NOMO-1 treated with dmso at 0.1 percent for 144 hours (cell line): Measurements from ENCODE around the gene CSK.

Source experiments
- DNase-seq: peaks from one replicate; lab custom pipeline; 2025; ENCODE audit not compliant: unreplicated experiment; lab: John Stamatoyannopoulos, UW

CSK gene

DNA sequence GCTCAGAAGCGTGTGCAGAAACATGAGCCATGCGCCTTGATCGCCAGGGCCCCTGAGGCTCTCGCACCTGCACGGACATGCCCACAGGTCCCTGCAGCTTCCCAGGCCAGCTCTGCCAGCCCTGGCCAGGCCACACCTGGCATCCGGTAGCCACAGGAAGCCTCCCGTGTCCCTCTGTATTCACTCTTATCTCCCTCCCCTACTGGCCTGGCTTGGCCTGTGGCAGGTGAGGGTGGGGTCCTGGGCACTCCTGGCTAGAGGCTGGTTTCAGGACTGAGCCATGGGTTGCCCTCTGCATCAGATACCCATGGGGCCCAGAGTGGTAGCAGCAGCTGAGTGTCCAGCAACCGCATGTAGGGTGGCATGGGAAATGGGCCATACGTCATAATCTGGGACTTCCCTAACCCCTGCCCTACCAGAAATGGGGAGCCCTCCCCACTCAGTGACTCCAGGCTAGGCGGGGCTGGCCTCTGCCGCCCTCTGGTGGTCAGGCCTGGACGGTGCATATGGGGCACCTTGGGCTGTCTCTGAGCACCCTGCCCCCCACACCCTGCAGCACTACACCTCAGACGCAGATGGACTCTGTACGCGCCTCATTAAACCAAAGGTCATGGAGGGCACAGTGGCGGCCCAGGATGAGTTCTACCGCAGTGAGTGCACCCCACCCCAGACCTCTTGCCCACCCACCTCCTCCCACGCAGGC, 18.1 kb downstream of the CSK start:
- DNase-seq = peak; percentile 88

DNA sequence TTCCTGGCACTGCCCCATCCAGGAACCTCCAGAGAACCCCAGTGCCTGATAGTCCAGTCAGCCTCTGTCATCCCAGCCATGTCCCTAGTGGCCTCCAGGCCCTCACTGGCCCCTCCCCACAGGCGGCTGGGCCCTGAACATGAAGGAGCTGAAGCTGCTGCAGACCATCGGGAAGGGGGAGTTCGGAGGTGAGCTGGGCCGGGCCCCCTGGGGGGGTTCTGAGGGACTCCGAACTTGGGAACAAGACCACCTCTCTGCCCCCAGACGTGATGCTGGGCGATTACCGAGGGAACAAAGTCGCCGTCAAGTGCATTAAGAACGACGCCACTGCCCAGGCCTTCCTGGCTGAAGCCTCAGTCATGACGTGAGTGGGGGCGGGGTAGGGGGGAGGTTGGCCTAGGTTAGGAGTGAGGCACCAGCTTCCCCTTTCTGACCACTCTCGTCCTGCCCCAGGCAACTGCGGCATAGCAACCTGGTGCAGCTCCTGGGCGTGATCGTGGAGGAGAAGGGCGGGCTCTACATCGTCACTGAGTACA, 18.7 kb downstream of the CSK start:
- peak; percentile 50 for DNase-seq

DNA sequence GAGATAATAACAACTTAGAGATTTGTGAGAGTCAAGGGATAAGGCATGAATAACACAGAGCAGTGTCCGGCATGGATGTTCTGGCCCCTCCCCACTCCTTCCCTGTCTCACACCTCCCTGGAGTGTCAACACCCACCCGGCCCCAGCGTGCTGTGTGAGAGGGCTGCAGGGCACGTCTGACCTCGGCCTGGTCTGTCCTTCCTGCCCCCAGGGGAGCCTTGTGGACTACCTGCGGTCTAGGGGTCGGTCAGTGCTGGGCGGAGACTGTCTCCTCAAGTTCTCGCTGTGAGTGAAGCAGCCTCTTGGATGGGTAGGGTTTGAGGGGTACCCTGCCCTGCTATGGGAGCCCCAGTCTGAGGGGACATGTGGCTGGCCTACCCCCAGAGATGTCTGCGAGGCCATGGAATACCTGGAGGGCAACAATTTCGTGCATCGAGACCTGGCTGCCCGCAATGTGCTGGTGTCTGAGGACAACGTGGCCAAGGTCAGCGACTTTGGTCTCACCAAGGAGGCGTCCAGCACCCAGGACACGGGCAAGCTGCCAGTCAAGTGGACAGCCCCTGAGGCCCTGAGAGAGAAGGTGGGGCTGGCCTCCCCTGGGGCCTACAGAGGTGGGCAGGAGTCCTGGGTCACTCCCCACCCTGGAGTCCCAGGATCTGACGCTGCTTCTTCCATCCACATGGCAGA, 19.6 kb downstream of the CSK start:
- no peak for DNase-seq

DNA sequence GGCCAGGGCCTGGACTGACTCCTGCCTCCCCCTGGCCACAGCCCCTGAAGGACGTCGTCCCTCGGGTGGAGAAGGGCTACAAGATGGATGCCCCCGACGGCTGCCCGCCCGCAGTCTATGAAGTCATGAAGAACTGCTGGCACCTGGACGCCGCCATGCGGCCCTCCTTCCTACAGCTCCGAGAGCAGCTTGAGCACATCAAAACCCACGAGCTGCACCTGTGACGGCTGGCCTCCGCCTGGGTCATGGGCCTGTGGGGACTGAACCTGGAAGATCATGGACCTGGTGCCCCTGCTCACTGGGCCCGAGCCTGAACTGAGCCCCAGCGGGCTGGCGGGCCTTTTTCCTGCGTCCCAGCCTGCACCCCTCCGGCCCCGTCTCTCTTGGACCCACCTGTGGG, 20.4 kb downstream of the CSK start:
- DNase-seq = no peak

DNA sequence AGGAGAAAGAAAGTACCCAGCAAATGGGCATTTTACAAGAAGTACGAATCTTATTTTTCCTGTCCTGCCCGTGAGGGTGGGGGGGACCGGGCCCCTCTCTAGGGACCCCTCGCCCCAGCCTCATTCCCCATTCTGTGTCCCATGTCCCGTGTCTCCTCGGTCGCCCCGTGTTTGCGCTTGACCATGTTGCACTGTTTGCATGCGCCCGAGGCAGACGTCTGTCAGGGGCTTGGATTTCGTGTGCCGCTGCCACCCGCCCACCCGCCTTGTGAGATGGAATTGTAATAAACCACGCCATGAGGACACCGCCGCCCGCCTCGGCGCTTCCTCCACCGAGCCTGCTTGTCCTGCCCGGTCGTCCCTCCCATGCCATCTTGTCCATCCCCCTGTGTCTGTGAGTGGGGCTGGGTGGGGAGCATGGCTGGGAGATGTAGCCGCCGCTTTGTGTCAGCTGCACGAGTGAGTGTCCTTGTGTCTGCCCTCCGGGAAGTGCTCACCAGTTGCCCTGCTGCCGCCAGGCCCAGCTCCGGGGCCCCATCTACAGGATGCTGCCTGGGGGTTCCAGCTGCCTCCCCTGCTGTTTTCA, 21.1 kb downstream of the CSK start:
- no peak for DNase-seq

DNA sequence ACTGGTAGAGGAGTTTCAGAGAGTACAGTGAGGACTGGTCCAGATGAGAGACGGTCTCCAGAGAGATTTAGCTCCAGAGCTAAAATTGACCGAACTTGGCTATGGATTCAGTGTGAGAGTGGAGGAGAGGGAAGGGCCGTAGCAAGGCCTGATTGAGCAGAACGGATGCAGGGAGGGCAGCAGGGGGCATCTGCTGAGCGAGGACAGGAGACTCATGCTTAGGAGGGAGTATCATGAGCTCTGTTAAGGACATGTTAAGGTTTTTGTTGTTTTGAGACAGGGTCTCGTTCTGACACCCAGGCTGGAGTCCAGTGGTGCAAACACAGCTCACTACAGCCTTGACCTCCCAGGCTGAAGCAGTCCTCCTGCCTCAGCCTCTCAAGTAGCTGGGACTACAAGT, 23.1 kb downstream of the CSK start:
- no peak for DNase-seq

DNA sequence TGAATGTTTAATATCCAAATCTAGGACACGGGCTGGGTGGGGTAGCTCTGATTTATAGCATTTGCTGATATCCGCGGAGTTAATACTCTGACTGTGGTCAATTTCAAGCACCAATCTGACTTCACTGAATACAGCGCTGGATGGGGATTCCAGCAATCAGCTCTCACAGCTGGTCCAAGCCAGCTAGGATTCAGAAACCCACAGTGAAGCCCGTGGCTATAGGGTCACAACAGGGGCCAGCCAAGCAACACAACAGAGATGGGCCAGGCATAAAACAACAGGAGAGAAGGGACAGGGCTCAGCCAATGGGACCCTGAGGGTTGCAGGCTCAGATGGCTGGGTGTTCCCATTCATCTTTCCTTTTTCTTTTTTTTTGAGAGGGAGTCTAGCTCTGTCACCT, 25.4 kb downstream of the CSK start:
- no peak for DNase-seq

DNA sequence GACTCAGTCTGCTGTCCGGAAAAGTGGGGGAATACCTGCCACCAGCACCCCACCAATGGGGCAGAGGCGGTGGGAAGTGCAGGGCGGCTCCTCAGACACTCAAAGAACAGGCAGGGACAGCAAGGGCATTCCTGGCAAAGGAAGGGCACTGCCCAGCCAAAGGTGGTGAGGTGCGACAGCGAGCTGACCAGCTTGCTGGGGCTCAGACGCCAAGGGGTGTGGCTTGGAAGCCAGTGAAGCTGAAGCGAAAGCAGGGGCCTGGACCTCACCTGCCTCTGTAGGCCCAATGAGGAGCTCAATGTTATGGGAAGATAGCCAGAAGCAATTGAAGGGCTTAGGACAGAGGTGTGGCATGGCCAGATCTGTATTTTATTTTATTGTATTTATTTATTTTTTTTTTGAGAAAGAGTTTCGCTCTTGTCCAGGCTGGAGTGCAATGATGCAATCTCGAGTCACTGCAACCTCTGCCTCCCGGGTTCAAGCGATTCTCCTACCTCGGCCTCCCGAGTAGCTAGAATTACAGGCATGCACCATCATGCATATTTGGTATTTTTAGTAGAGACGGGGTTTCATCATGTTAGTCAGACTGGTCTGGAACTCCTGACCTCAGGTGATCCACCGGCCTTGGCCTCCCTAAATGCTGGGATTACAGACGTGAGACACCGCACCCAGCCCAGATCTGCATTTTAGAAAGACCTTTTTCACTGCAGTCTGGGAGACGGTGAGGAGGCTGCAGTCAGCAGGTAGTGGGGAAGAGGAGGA, 26.4 kb downstream of the CSK start:
- DNase-seq = no peak

DNA sequence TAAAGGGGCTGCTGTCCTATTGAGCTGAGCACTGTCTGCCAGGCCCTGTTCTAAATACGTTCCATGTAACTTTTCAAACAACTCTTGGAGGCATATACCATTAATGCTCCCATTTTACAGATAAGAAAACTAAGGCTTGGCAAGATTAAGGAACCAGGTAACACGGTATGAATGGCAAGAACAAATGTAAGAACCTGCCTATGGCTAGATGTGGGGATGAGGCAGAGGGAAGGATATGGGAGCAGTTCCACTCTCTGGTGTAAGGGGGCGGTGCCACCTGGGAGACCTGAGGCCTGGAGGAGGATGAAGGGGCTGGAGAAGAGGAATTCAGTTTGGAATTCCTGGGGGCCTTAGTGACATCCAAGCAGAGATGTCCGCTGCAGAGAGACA, 27.0 kb downstream of the CSK start:
- no peak for DNase-seq

DNA sequence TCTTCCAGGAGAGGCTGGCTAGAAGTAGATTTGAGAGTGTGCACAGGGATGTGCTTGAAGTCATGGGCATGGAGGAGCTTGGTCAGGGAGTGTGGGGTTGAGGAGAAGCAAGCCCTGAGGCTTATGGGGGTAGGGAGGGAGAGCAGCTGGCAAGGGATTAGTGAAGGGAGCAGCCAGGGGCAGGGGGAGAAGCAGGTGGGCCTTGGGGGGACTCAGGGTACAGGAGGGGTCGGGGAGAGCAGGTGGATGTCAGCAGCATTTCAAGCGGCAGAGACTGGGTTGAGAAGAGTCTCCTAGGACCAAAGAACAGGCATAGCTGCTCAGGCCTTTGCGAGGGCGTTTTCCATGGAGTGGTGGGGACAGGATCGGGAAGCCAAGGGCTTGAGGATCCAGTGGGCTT, 27.4 kb downstream of the CSK start:
- DNase-seq = no peak

DNA sequence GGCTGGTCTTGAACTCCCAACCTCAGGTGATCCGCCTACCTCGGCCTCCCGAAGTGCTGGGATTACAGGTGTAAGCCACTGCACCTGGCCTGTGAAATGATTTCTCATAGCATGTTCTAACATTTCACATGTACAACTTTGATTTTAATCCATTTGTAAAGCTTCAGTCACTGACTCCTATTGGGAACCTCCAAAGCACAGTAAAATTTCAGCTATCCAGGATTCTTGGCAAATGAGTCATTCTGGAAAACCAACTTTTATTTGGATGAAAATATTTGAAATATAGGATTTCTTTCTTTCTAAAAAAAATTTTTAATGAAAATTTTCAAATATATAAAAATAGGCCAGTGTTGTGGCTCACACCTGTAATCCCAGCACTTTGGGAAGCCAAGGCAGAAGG, 28.1 kb downstream of the CSK start:
- DNase-seq = no peak

DNA sequence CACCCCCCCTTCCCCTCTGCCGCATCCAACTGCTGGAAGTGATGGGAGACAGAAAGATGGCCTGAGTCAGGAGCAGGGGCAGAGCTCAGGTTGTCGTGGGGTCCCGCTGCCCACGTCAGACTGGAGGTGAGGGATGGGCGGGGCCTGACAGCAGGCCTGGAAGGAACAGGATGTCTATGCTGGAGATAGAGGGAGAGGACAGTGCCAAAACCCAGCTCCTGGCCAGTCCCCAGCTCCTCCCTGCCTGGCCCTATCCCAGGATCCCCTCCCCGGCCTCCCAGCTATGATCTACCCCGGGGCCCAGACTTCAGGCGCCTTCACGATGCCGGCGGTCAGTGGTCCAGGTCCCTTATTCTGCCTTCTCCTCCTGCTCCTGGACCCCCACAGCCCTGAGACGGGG, 30.7 kb downstream of the CSK start, which contains the start of gene LMAN1L:
LMAN1L (plus strand) TSS at position 303 of the 400 bp plus-strand sequence; CDS start at position 323, 20 bp downstream.
- DNase-seq = no peak

DNA sequence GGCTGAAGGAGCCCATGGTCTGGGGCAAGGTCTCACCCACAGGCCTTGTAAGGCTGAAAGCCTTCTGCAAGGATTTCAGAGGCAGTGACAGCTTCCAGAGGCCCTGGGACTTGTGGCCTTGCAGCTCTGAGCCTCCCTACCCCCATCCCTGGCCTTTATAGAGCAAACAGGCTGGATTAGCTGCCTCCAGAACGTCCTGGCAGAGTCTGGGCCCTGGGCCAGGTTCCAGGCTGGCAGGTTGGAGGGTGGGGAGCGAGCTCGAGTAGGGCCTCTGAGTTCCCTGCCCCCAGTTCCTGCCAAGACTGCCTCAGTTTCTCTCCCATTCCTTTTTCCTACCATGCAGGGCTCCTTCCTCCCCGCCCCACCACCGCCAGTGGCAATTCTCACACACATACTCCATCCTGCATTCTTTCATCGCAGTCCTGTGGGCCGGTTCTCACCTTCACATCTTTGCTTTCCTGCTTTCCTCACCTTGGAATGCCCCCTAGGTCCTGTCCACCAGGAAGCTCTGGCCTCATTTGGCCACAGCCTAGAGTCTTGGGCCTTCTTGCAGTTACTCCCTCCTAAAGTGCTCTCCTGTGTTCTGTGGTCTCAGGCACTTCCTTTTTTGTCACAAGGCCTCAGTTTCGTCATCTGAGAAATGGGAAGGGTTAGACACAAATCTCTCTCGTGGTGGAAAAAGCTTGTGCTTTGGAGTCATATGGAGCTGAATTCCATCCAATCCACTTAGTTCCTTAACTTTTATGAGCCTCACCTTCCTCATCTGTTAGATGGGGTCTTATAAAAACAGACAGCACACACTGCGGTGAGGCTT, 33.4 kb downstream of the CSK start:
- DNase-seq = no peak

DNA sequence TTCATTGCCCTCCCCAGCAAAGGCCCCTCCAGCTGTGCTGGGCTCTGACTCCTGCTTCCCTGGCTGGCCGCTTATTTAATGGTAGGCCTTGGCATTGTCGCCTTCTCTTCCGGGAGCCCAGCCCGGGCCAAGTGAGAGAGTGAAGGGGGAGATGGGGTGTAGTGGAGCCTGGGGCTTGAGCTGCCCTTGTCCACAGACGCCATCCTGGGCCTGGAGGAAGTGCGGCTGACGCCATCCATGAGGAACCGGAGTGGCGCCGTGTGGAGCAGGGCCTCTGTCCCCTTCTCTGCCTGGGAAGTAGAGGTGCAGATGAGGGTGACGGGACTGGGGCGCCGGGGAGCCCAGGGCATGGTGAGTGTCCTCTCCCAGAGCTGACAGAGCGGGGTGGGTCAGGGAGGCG, 34.1 kb downstream of the CSK start:
- DNase-seq = no peak

DNA sequence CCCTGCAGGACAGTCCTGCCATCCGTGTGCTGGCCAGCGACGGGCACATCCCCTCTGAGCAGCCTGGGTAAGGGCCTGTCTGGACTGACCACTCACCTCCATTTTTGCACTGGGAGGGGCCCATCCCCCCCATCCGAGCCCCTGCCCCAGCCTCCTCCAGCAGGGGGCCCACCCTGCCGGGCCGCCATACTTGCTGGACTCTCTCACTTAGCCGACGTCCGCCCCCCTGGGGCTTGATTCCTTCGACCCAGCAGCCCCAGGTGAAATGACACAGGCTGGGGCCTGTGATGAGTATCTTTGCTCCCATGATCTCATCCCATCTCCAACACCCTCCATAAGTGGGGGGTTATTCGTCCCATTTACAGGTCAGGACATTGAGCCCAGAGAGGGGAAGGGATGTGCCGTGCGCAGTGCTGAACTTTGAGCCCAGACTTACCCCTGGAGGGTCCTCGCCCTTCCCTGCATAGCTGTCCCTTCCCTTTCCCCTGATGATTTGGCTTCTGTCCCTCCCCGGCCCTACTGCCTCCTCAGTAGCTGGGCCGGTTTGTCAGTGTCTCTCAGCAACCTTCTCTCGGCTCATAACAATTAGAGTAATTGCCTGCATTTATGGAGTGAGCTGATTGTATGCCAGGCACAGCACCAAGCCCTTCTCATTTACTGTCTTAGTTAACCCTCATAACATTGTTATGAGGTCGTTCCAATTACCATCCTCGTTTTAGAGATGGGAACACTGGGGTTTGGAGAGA, 34.9 kb downstream of the CSK start:
- DNase-seq = no peak

DNA sequence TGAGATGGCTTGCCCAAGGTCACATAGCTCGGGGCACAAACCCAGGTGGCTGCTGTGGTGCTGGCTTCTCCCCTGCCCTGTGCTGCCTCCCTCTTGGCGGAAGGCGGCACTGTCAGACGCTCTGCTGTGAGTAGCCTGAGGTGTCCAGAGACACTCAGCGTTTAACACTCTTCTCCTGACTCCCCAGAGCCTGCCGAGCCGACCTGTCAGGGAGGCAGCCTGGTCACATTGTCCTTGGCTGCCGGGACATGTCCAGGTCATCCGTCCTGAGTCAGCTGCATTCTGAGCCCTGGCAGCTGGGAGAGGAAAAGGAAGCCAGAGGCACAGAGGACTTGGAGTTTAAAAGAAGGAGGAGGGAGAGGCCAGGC, 35.5 kb downstream of the CSK start:
- no peak for DNase-seq

DNA sequence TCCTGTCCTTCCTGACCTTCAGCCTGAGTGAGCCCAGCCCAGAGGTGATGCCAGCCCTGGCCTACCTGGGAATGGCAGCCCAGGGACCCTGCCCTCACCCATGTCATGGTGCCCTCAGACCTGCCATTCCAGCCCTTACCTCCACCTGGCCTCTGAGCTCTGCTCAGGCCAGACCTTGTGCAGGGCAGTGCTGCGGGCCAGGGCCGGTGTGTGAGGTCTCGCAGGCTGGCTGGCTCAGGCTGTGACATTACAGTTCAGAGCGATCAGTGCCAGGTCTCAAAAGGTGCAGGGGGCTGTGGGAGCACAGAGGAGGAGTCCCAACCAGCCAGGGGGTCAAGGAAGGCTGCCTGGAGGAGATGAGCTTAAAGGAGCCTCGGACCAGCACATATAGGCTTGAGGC, 38.2 kb downstream of the CSK start:
- DNase-seq = no peak

DNA sequence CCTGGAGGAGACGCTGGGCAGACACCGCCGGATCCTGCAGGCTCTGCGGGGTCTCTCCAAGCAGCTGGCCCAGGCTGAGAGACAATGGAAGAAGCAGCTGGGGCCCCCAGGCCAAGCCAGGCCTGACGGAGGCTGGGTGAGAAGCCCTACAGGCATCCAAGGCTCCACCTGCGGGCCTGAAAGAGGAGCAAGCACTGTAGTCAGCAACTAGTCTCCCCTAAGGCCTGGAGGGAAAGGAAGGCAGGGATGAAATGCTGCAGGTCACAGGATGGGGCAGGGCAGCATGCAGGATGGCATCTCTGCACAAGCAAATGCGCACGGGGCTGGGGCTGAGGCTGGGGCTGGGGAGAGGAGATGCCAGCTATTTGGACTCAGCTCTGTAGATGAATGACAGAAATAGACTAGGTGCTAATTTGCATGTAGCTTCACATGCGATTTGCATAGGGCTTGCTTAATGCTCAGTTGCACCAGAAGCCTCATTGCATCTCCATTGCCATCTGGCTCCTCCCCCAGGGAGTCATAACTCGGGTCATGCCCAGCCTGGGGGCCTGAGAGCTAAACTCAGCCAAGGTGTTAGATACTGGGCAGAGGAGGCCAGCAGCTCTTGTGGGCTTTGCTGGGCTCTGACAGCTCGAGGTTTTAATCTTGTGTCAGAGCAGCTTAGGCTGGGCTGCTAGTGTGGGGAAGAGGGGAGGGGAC, 39.4 kb downstream of the CSK start:
- no peak for DNase-seq

DNA sequence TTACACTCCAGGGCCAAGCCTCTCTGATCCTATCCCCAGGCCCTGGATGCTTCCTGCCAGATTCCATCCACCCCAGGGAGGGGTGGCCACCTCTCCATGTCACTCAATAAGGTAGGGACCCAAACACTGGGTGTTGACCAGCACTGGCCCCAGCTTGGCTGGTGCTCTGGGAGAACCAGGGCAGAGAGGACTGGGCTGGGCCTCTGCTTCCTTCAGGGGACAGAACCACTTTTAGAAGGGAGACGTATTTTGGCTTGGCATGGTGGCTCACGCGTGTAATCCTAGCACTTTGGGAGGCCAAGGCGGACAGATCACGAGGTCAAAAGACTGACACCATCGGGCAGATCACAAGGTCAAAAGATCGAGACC, 39.9 kb downstream of the CSK start:
- DNase-seq = no peak
